Smooth muscle cell (in vitro differentiated cells): ENCODE measurements around the gene TADA2A. TPM values are rescaled to one million over a fixed set of nuclear protein-coding genes. Genes with fewer than 3 reads are reported as not detected.

Experiments used
- DNase-seq: peaks from one replicate; lab custom pipeline; 2025; ENCODE audit not compliant: unreplicated experiment; lab: John Stamatoyannopoulos, UW
- H2AFZ ChIP-seq: fragments of 200-600 bp; sonication (generic); 2 replicates; pipeline ENCODE4 v1.6.0; 2016; ENCODE audit warnings: antibody characterized with exemption, low read depth, mild to moderate bottlenecking
- H3F3A ChIP-seq: fragments of 200-600 bp; sonication (generic); 2 replicates; pipeline ENCODE4 v1.6.0; 2017; ENCODE audit warnings: antibody characterized with exemption, low read depth
- H3K27ac ChIP-seq: fragments of 200-600 bp; sonication (generic); 2 replicates; pipeline ENCODE4 v1.5.1; 2016; ENCODE audit warnings: low read depth, mild to moderate bottlenecking
- H3K27me3 ChIP-seq: fragments of 200-600 bp; sonication (generic); 2 replicates; pipeline ENCODE4 v1.6.1; 2016; ENCODE audit warnings: low read depth, mild to moderate bottlenecking
- H3K36me3 ChIP-seq: fragments of 200-600 bp; sonication (generic); 2 replicates; pipeline ENCODE4 v1.5.1; 2016; ENCODE audit warnings: low read depth
- H3K4me1 ChIP-seq: fragments of 200-600 bp; sonication (generic); 2 replicates; pipeline ENCODE4 v1.5.1; 2016; ENCODE audit warnings: low read depth
- H3K4me2 ChIP-seq: fragments of 200-600 bp; sonication (generic); 2 replicates; pipeline ENCODE4 v1.6.0; 2016; ENCODE audit warnings: mild to moderate bottlenecking
- H3K4me3 ChIP-seq: fragments of 200-600 bp; sonication (generic); 2 replicates; pipeline ENCODE4 v1.5.1; 2016; ENCODE audit warnings: mild to moderate bottlenecking
- H3K79me2 ChIP-seq: fragments of 200-600 bp; sonication (generic); 2 replicates; pipeline ENCODE4 v1.6.0; 2016; ENCODE audit warnings: low read depth, mild to moderate bottlenecking
- H3K9ac ChIP-seq: fragments of 200-600 bp; sonication (generic); 2 replicates; pipeline ENCODE4 v1.6.0; 2016; ENCODE audit warnings: low read depth
- H3K9me3 ChIP-seq: fragments of 200-600 bp; sonication (generic); replicated peaks from 2 replicates; pipeline ENCODE4 v1.5.1; 2016; ENCODE audit warnings: low read depth
- H4K20me1 ChIP-seq: fragments of 200-600 bp; sonication (generic); 2 replicates; pipeline ENCODE4 v1.6.0; 2016; ENCODE audit warnings: low read depth
- WGBS: methylation state at CpG from one replicate; pipeline ENCODE4 v1.1.7; 2016; ENCODE audit warnings: low lambda C conversion rate; 5-methylcytosine and 5-hydroxymethylcytosine counted together
- polyA plus RNA-seq: library from polyadenylated mRNA; unstranded; fragments of >200 nt; fragmentation: Nextera tagmentation; extraction: Ambion mirVana; gene quantifications from 2 replicates; pipeline ENCODE4 v1.2.1, GENCODE V29; 2016
- total RNA-seq: library from RNA; depleted of rRNA; stranded (reverse); fragments of >200 nt; gene quantifications from 2 replicates; pipeline ENCODE4 v1.2.3, GENCODE V29; 2014
- TF ChIP-seq, protein P1 (sequence below): fragments of 200-600 bp; sonication (generic); IDR thresholded peaks from 2 replicates; pipeline ENCODE4 v1.5.1; 2017; ENCODE audit warnings: borderline replicate concordance, mild to moderate bottlenecking, antibody characterized with exemption; ENCODE audit not compliant: insufficient read depth, poor library complexity, severe bottlenecking

Gene TADA2A
- total and polyA plus RNA-seq, 2 experiments from 2014 or later, result 9.7 to 11.8 TPM

DNA sequence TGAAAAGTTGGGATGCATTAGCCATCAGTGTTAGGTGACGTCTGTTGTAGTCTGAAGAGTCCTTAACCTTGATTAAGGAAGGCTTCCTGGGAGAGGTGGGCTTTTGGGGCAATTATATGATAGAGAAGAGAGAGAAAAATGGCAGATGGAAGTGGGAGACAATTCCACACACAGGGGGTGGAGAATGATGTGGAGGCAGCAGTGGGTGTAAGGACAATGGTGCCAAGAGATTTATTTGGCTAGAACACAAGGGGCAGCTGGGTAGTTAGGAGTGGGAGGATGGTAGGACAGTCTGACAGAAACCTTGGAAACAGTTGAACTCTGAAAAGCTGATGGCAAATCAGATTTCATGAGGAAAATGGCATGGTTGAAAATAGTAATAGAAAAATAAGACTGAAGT is 72.3 kb downstream of the TADA2A start:
- Histone ChIP-seq H3K4me3 (no peak overlapping the region), H3K9me3 (no peaks in the 10 kb centered on the region), H4K20me1 (no peaks in the 10 kb centered on the region), H3K4me2 (no peak overlapping the region), H3K4me1 (peaks cover 12% of the 10 kb centered on the region), H3K79me2 (no peaks in the 10 kb centered on the region), H3K36me3 (peaks cover 4% of the 10 kb centered on the region), H2AFZ (no peak overlapping the region), H3K27me3 (no peaks in the 10 kb centered on the region), H3K27ac (no peak overlapping the region), H3F3A (peaks cover 19% of the 10 kb centered on the region), H3K9ac (no peak overlapping the region)
- no peak for DNase-seq
- TF ChIP-seq, protein P1, sequence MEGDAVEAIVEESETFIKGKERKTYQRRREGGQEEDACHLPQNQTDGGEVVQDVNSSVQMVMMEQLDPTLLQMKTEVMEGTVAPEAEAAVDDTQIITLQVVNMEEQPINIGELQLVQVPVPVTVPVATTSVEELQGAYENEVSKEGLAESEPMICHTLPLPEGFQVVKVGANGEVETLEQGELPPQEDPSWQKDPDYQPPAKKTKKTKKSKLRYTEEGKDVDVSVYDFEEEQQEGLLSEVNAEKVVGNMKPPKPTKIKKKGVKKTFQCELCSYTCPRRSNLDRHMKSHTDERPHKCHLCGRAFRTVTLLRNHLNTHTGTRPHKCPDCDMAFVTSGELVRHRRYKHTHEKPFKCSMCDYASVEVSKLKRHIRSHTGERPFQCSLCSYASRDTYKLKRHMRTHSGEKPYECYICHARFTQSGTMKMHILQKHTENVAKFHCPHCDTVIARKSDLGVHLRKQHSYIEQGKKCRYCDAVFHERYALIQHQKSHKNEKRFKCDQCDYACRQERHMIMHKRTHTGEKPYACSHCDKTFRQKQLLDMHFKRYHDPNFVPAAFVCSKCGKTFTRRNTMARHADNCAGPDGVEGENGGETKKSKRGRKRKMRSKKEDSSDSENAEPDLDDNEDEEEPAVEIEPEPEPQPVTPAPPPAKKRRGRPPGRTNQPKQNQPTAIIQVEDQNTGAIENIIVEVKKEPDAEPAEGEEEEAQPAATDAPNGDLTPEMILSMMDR, result no peak
- WGBS, result 96% methylated on average over 1 of the region's 1 CpG

DNA sequence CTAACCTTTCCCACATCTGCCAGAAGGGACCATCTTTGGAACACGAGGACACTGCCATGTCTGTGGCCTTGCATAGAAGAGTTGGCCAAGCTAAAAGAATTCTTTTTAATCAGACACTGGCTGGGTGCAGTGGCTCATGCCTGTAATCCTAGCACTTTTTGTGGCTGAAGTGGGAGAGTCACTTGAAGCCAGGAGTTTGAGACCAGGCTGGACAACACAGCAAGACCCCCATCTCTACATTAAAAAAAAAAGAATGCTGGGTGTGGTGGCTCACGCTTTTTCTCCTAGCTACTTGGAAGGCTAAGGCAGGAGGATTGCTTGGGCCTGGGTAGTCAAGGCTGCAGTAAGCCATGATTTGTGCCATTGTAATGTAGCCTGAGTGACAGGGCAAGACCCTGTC is 73.7 kb downstream of the TADA2A start:
- H3K4me1 ChIP-seq, result peaks cover 12% of the 10 kb centered on the region
- WGBS, result 98% methylated on average over 2 of the region's 2 CpGs
- TF ChIP-seq, protein P1, result no peak
- no peak overlapping the region for H3K4me2 ChIP-seq
- H3F3A ChIP-seq, result peaks cover 19% of the 10 kb centered on the region
- no peaks in the 10 kb centered on the region for H3K27me3 ChIP-seq
- H3K4me3 ChIP-seq, result no peak overlapping the region
- H3K9me3 ChIP-seq, result no peaks in the 10 kb centered on the region
- peaks cover 4% of the 10 kb centered on the region for H3K36me3 ChIP-seq
- H3K27ac ChIP-seq, result no peak overlapping the region
- no peaks in the 10 kb centered on the region for H3K79me2 ChIP-seq
- no peak overlapping the region for H3K9ac ChIP-seq
- H2AFZ ChIP-seq, result no peak overlapping the region
- no peak for DNase-seq
- H4K20me1 ChIP-seq, result no peaks in the 10 kb centered on the region

DNA sequence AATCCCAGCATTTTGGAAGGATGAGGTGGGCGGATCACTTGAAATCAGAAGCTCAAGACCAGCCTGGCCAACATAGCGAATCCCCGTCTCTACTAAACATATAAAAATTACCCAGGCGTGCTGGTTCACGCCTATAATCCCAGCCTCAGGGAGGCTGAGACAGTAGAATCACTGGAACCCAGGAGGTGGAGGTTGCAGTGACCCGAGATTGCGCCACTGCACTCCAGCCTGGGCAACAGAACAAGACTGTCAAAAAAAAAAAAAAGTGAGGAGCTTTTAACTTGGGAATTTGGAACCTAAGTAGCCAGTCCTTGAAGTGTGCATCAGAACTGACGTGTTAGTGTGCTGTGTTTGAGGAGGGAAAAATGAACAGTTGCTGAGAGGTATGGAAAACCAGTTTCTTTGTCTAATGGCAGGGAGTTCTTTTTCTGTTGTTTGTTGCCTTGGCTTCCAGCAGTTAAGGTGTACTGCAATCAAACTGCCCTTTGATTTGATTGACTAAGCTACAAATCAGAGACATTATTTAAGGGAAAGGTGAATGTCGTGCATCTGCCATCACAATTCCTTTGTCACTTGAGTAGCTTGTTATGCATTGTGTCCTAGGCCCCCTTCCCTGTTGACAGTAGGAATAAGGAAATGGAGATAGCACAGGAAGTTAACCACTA is 74.4 kb downstream of the TADA2A start:
- DNase-seq, result no peak

More for the DNA sequence above, 74.4 kb downstream of the TADA2A start:
- Histone ChIP-seq H3K9me3 (no peaks in the 10 kb centered on the region), H3K27me3 (no peaks in the 10 kb centered on the region), H3K4me3 (no peak overlapping the region), H3K9ac (no peak overlapping the region), H3K79me2 (no peaks in the 10 kb centered on the region), H3K4me1 (peaks cover 12% of the 10 kb centered on the region), H3F3A (peaks cover 13% of the 10 kb centered on the region), H4K20me1 (no peaks in the 10 kb centered on the region), H2AFZ (no peak overlapping the region), H3K4me2 (no peak overlapping the region), H3K36me3 (peaks cover 4% of the 10 kb centered on the region), H3K27ac (no peak overlapping the region)
- TF ChIP-seq, protein P1, result no peak
- 73% methylated on average over 9 of the region's 9 CpGs for WGBS
